HG02981 (cell line): ENCODE measurements around the gene SNAPC1.
"Not testable (repeated sequence)": the region's sequence is repeated elsewhere in the genome, so short reads cannot be mapped to it uniquely, and the experiment has no call there.

Source experiments
- ATAC-seq: cut with Tn5 transposase; IDR thresholded peaks from one replicate; pipeline ENCODE4 v1.9.1; 2021; ENCODE audit warnings: mild to moderate bottlenecking, moderate library complexity; ENCODE audit not compliant: unreplicated experiment

Gene SNAPC1

GRCh38 chr14:61761959-61762786 is at the start of gene SNAPC1:
SNAPC1 (plus strand) TSS chr14:61762420; CDS start chr14:61762461, 41 bp downstream.
- peak; percentile 99 for ATAC-seq

GRCh38 chr14:61713724-61714437 is 48.3 kb upstream of the SNAPC1 start:
- ATAC-seq: no peak

GRCh38 chr14:61716956-61717355 is 45.3 kb upstream of the SNAPC1 start:
- ATAC-seq: no peak

- no peak for ATAC-seq
Measured at GRCh38 chr14:61718039-61718438, 44.2 kb upstream of the SNAPC1 start.

- ATAC-seq: no peak
Measured at GRCh38 chr14:61719344-61720293, 42.6 kb upstream of the SNAPC1 start.

GRCh38 chr14:61720294-61720661 is 41.9 kb upstream of the SNAPC1 start:
- ATAC-seq: no peak

GRCh38 chr14:61720741-61721140 is 41.5 kb upstream of the SNAPC1 start:
- no peak for ATAC-seq

GRCh38 chr14:61724133-61724532 is 38.1 kb upstream of the SNAPC1 start:
- no peak for ATAC-seq

GRCh38 chr14:61726778-61727658 is 35.2 kb upstream of the SNAPC1 start:
- no peak for ATAC-seq

- ATAC-seq: no peak
Measured at GRCh38 chr14:61730756-61731373, 31.4 kb upstream of the SNAPC1 start.

GRCh38 chr14:61733972-61734371 is 28.2 kb upstream of the SNAPC1 start:
- ATAC-seq: no peak

GRCh38 chr14:61736751-61737150 is 25.5 kb upstream of the SNAPC1 start:
- no peak for ATAC-seq

- ATAC-seq: no peak
Measured at GRCh38 chr14:61737915-61738314, 24.3 kb upstream of the SNAPC1 start.

- no peak for ATAC-seq
Measured at GRCh38 chr14:61739133-61739532, 23.1 kb upstream of the SNAPC1 start.

- no peak for ATAC-seq
Measured at GRCh38 chr14:61742371-61742770, 19.8 kb upstream of the SNAPC1 start.

GRCh38 chr14:61744238-61744637 is 18.0 kb upstream of the SNAPC1 start:
- no peak for ATAC-seq

- ATAC-seq: not testable (repeated sequence)
Measured at GRCh38 chr14:61746346-61746745, 15.9 kb upstream of the SNAPC1 start.

- no peak for ATAC-seq
Measured at GRCh38 chr14:61746881-61747280, 15.3 kb upstream of the SNAPC1 start.

GRCh38 chr14:61747342-61747741 is 14.9 kb upstream of the SNAPC1 start:
- ATAC-seq: no peak

- ATAC-seq: no peak
Measured at GRCh38 chr14:61749264-61749663, 13.0 kb upstream of the SNAPC1 start.
